Body of pancreas (tissue), 4 donors: ENCODE data around the gene KIF25.

Experiments used
- POLR2A ChIP-seq, 3 donors: fragments of 450-650 bp; IDR thresholded peaks; one replicate each; pipeline ENCODE4 v1.6.1; 2016; ENCODE audit warnings: antibody characterized with exemption in 3 of 3, mild to moderate bottlenecking in 2 of 3
- TF ChIP-seq, protein P1 (sequence below), 7 experiments: fragments of 450-650 bp in 4 of 7; fragments of 200-600 bp in 3 of 7; sonication (generic) in 3 of 7; IDR thresholded peaks; one replicate each; pipeline ENCODE4 v1.5.1; 2016 to 2019; ENCODE audit warnings: antibody characterized with exemption in 7 of 7

DNA sequence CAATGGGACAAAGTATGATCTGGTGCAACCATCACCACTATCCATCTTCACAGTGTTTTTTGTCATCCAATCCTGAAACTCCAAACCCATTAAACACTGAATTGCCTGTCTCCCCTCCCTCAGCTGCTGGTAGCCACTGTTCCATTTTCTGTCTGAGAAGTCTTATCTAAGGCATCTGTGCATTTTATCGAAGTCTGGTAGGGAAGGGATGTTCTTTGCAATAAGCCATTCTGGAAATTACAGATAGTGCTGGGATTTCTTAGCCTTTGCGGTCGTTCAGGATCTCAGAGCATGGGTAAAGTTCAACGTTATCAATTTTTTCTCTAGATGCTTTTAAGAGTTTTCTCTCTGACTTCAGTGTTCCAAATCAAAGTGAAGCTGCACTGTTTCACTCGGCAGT, 24.1 kb downstream of the KIF25 start:
- TF ChIP-seq, protein P1, sequence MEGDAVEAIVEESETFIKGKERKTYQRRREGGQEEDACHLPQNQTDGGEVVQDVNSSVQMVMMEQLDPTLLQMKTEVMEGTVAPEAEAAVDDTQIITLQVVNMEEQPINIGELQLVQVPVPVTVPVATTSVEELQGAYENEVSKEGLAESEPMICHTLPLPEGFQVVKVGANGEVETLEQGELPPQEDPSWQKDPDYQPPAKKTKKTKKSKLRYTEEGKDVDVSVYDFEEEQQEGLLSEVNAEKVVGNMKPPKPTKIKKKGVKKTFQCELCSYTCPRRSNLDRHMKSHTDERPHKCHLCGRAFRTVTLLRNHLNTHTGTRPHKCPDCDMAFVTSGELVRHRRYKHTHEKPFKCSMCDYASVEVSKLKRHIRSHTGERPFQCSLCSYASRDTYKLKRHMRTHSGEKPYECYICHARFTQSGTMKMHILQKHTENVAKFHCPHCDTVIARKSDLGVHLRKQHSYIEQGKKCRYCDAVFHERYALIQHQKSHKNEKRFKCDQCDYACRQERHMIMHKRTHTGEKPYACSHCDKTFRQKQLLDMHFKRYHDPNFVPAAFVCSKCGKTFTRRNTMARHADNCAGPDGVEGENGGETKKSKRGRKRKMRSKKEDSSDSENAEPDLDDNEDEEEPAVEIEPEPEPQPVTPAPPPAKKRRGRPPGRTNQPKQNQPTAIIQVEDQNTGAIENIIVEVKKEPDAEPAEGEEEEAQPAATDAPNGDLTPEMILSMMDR (IDR thresholded peaks at IDR 0.05) = no peak
- no peak for TF ChIP-seq POLR2A (IDR thresholded peaks at IDR 0.05)
